Measurements from ENCODE around the gene MRPS21. TPM values are rescaled to one million over a fixed set of nuclear protein-coding genes. Genes with fewer than 3 reads are reported as not detected.

Gene MRPS21
- total RNA-seq, 2 donors from 2014 or later = 30.1 to 39.5 TPM

GRCh38 chr1:150257624-150258585 is 35.8 kb upstream of the MRPS21 start, which contains the start of gene CA14:
TSS of gene CA14 (plus strand) at chr1:150257774. CDS start at chr1:150258129, 355 bp downstream.
- Histone ChIP-seq H3K36me3 (no peaks in the 10 kb centered on the region), H3K27me3 (replicated peaks; ENCODE audit: insufficient read depth) (no peaks in the 10 kb centered on the region), H3K9me3 (no peaks in the 10 kb centered on the region), H3K4me3 (no peak within 1 kb of the TSS), H3K4me1 (ENCODE audit: control insufficient read depth in 1 of 2, low read depth in 2 of 2) (peaks cover 9 to 10% of the 10 kb centered on the region in 2 donors), H3K27ac (no peak within 1 kb of the TSS)
- DNase-seq (ENCODE audit: low spot score) (no peak), ATAC-seq (ENCODE audit: insufficient number of reproducible peaks, low FRiP score, low read depth) (no peak)
- no peak for TF ChIP-seq CTCF (IDR thresholded peaks at IDR 0.05)

- DNase-seq (ENCODE audit: low spot score) (no peak), ATAC-seq (ENCODE audit: insufficient number of reproducible peaks, low FRiP score, low read depth) (no peak)
- no peaks in the 10 kb centered on the region for H3K27me3 ChIP-seq (replicated peaks; ENCODE audit: insufficient read depth)
- H3K4me3 ChIP-seq = no peak overlapping the region
- no peaks in the 10 kb centered on the region for H3K9me3 ChIP-seq
- peaks cover 9 to 10% of the 10 kb centered on the region in 2 donors for H3K4me1 ChIP-seq (ENCODE audit: control insufficient read depth in 1 of 2, low read depth in 2 of 2)
- H3K36me3 ChIP-seq = peaks cover 2% of the 10 kb centered on the region
- no peak for TF ChIP-seq CTCF (IDR thresholded peaks at IDR 0.05)
- no peak overlapping the region for H3K27ac ChIP-seq
These were observed 34.4 kb upstream of the MRPS21 start for GRCh38 chr1:150259217-150259616.

GRCh38 chr1:150259758-150260669 is 33.6 kb upstream of the MRPS21 start:
- no peak for DNase-seq (ENCODE audit: low spot score)

GRCh38 chr1:150261367-150261766 is 32.3 kb upstream of the MRPS21 start:
- Histone ChIP-seq H3K4me3 (no peak overlapping the region), H3K9me3 (no peaks in the 10 kb centered on the region), H3K27me3 (replicated peaks; ENCODE audit: insufficient read depth) (no peaks in the 10 kb centered on the region), H3K4me1 (ENCODE audit: control insufficient read depth in 1 of 2, low read depth in 2 of 2) (peaks cover 5 to 6% of the 10 kb centered on the region in 2 donors), H3K27ac (no peak overlapping the region), H3K36me3 (peaks cover 17% of the 10 kb centered on the region)
- DNase-seq (ENCODE audit: low spot score) (no peak), ATAC-seq (ENCODE audit: insufficient number of reproducible peaks, low FRiP score, low read depth) (no peak)
- TF ChIP-seq CTCF (IDR thresholded peaks at IDR 0.05) = no peak

More at GRCh38 chr1:150259758-150260669, 33.6 kb upstream of the MRPS21 start:
- no peak for ATAC-seq (ENCODE audit: insufficient number of reproducible peaks, low FRiP score, low read depth)
- Histone ChIP-seq H3K4me1 (ENCODE audit: control insufficient read depth in 1 of 2, low read depth in 2 of 2) (peaks cover 9 to 10% of the 10 kb centered on the region in 2 donors), H3K36me3 (peaks cover 7% of the 10 kb centered on the region), H3K9me3 (no peaks in the 10 kb centered on the region), H3K27ac (no peak overlapping the region), H3K4me3 (no peak overlapping the region), H3K27me3 (replicated peaks; ENCODE audit: insufficient read depth) (no peaks in the 10 kb centered on the region)
- TF ChIP-seq CTCF (IDR thresholded peaks at IDR 0.05) = no peak

Data from thoracic aorta (tissue), 2 donors.